Sigmoid colon (tissue), 7 donors: ENCODE results near the gene GDPGP1. TPM values are rescaled to one million over a fixed set of nuclear protein-coding genes. Genes with fewer than 3 reads are reported as not detected.

ENCODE experiments used
- DNase-seq: peaks from one replicate; pipeline ENCODE4 v3.0.0-alpha.2; 2019
- H3K27ac ChIP-seq, 4 donors: fragments of 200-600 bp; sonication (generic); one replicate each; pipeline ENCODE4 v1.5.1; 2016 to 2019; ENCODE audit warnings: mild to moderate bottlenecking in 1 of 4
- H3K27me3 ChIP-seq, 3 donors: fragments of 200-600 bp; sonication (generic); one replicate each; pipeline ENCODE4 v1.5.1; 2019; ENCODE audit warnings: mild to moderate bottlenecking in 1 of 3
- H3K36me3 ChIP-seq, 4 donors: fragments of 200-600 bp; sonication (generic); one replicate each; pipeline ENCODE4 v1.5.1; 2016 to 2019
- H3K4me1 ChIP-seq, 4 donors: fragments of 200-600 bp; sonication (generic); one replicate each; pipeline ENCODE4 v1.5.1; 2017 to 2019
- H3K4me3 ChIP-seq, 4 donors: fragments of 200-600 bp; sonication (generic); one replicate each; pipeline ENCODE4 v1.5.1; 2017 to 2019; ENCODE audit warnings: mild to moderate bottlenecking in 2 of 4, moderate library complexity in 1 of 4
- H3K9me3 ChIP-seq, 4 donors: fragments of 200-600 bp in 3 of 4; sonication (generic) in 3 of 4; one replicate each; pipeline versions ENCODE4 v1.5.1 to v1.6.1; 2013 to 2019
- CTCF ChIP-seq, 4 experiments: fragments of 450-650 bp in 3 of 4; fragments of 200-600 bp in 1 of 4; IDR thresholded peaks; one replicate each; pipeline ENCODE4 v1.5.1; 2016 to 2019; ENCODE audit warnings: antibody characterized with exemption in 4 of 4, mild to moderate bottlenecking in 3 of 4, moderate library complexity in 2 of 4
- EP300 ChIP-seq, 4 donors: sonication (generic); formaldehyde crosslinking; IDR thresholded peaks; one replicate each; pipeline ENCODE4 v1.6.1; 2017; ENCODE audit warnings: antibody characterized with exemption in 4 of 4
- POLR2A ChIP-seq, 2 donors: fragments of 450-650 bp; IDR thresholded peaks; one replicate each; pipeline ENCODE4 v1.6.1; 2016; ENCODE audit warnings: antibody characterized with exemption in 2 of 2, mild to moderate bottlenecking in 2 of 2, moderate library complexity in 2 of 2
- POLR2AphosphoS5 ChIP-seq, 4 donors: sonication (generic); formaldehyde crosslinking; IDR thresholded peaks; one replicate each; pipeline ENCODE4 v1.6.1; 2017; ENCODE audit warnings: antibody characterized with exemption in 4 of 4
- WGBS, 2 donors: extraction: QIAGEN DNeasy Blood & Tissue Kit; methylation state at CpG; one replicate each; pipeline ENCODE4 v1.1.7; 2013; 5-methylcytosine and 5-hydroxymethylcytosine counted together
- intact Hi-C: fragments of 100-400 bp; cut with DNase I; formaldehyde crosslinking; loops from one replicate; pipeline ENCODE4 v1.15.1; 2023
- polyA plus RNA-seq, 3 donors: library from polyadenylated mRNA; stranded (reverse); fragments of 200-250 nt; gene quantifications; one replicate each; pipeline ENCODE4 v1.2.3, GENCODE V29; 2013
- total RNA-seq, 4 donors: library from RNA; depleted of rRNA; stranded (reverse); fragments of >200 nt; gene quantifications; one replicate each; pipeline ENCODE4 v1.1.0, GENCODE V29; 2016
- donor health status: healthy with polysubstance abuse.
- donor health status: Bipolar disorder and iron deficiency.
- donor health status: healthy.

The GDPGP1 gene
- total and polyA plus RNA-seq, 7 donors: 3.0 to 12.7 (median 7.5) TPM

- Histone ChIP-seq H3K27ac (peak overlapping the region; percentile 96 to 99 (median 97)), H3K4me1 (peaks cover 0 to 85% (median 79%) of the 10 kb centered on the region in 4 donors), H3K27me3 (no peaks in the 10 kb centered on the region), H3K9me3 (no peaks in the 10 kb centered on the region), H3K36me3 (no peaks in the 10 kb centered on the region), H3K4me3 (no peak overlapping the region)
- DNase-seq: no peak
- intact Hi-C loops: no loop called here
- TF ChIP-seq EP300 (IDR thresholded peaks at IDR 0.05) (no peak), POLR2AphosphoS5 (IDR thresholded peaks at IDR 0.05) (no peak), POLR2A (IDR thresholded peaks at IDR 0.05) (no peak)
- 77 to 82% methylated on average over 8 of the region's 8 CpGs for WGBS, 2 donors
Measured at GRCh38 chr15:90188914-90189748, 44.9 kb upstream of the GDPGP1 start.

- no peak for TF ChIP-seq CTCF (IDR thresholded peaks at IDR 0.05)
- no peak for TF ChIP-seq POLR2A (IDR thresholded peaks at IDR 0.05)
- TF ChIP-seq POLR2AphosphoS5 (IDR thresholded peaks at IDR 0.05): no peak
- TF ChIP-seq EP300 (IDR thresholded peaks at IDR 0.05): no peak
Measured at GRCh38 chr15:90189781-90190467, 44.1 kb upstream of the GDPGP1 start.

GRCh38 chr15:90190606-90191343, 43.2 kb upstream of the GDPGP1 start:
- TF ChIP-seq EP300 (IDR thresholded peaks at IDR 0.05): no peak
- TF ChIP-seq POLR2AphosphoS5 (IDR thresholded peaks at IDR 0.05): no peak
- no peak for TF ChIP-seq CTCF (IDR thresholded peaks at IDR 0.05)
- no peak for TF ChIP-seq POLR2A (IDR thresholded peaks at IDR 0.05)
- Histone ChIP-seq H3K9me3 (no peaks in the 10 kb centered on the region), H3K4me1 (peaks cover 0 to 91% (median 75%) of the 10 kb centered on the region in 4 donors), H3K4me3 (no peak overlapping the region), H3K27ac (peak overlapping the region; percentile 96 to 99 (median 97)), H3K36me3 (no peaks in the 10 kb centered on the region), H3K27me3 (no peaks in the 10 kb centered on the region)
- DNase-seq: no peak
- WGBS, 2 donors: 27 to 61% methylated on average over 10 of the region's 10 CpGs
- intact Hi-C loops: no loop called here

More at GRCh38 chr15:90189781-90190467, 44.1 kb upstream of the GDPGP1 start:
- Histone ChIP-seq H3K27me3 (no peaks in the 10 kb centered on the region), H3K9me3 (no peaks in the 10 kb centered on the region), H3K36me3 (no peaks in the 10 kb centered on the region), H3K4me1 (peaks cover 0 to 89% (median 81%) of the 10 kb centered on the region in 4 donors), H3K4me3 (no peak overlapping the region), H3K27ac (peak overlapping the region; percentile 96 to 99 (median 97))
- intact Hi-C loops: no loop called here
- DNase-seq: no peak
- WGBS, 2 donors: 82 to 86% methylated on average over 10 of the region's 10 CpGs

DNA sequence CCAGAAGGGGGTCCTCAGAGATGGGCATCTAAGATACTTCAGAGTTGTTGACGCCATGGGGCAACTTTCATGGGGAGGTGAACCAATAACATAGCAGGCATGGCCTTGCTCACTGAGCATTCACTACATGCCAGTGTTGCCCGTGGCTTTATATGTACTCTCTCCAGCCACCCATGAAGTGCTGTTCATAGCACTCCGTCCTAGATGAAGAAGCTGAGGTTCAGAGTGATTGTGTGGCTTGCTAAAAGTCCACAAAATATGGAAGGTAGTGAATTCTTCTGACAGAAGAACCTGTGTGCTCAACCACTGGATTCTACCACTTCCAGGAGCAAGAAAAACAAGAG, 42.7 kb upstream of the GDPGP1 start:
- WGBS, 2 donors: 27 to 47% methylated on average over 3 of the region's 3 CpGs

More for the DNA sequence above, 42.7 kb upstream of the GDPGP1 start:
- DNase-seq: no peak
- no peaks in the 10 kb centered on the region for H3K9me3 ChIP-seq
- TF ChIP-seq POLR2A (IDR thresholded peaks at IDR 0.05): no peak
- no peak for TF ChIP-seq EP300 (IDR thresholded peaks at IDR 0.05)
- no peak for TF ChIP-seq CTCF (IDR thresholded peaks at IDR 0.05)
- no peak for TF ChIP-seq POLR2AphosphoS5 (IDR thresholded peaks at IDR 0.05)
- H3K36me3 ChIP-seq: no peaks in the 10 kb centered on the region
- H3K27ac ChIP-seq: peak overlapping the region; percentile 96 to 99 (median 97)
- peaks cover 0 to 86% (median 70%) of the 10 kb centered on the region in 4 donors for H3K4me1 ChIP-seq
- H3K27me3 ChIP-seq: no peaks in the 10 kb centered on the region
- intact Hi-C loops: no loop called here
- no peak overlapping the region for H3K4me3 ChIP-seq
